ENCODE measurements around the gene ACD. TPM values are rescaled to one million over a fixed set of nuclear protein-coding genes. Genes with fewer than 3 reads are reported as not detected.

The ACD gene
- total RNA-seq, 1 experiment from 2014 or later = 41.3 TPM

DNA sequence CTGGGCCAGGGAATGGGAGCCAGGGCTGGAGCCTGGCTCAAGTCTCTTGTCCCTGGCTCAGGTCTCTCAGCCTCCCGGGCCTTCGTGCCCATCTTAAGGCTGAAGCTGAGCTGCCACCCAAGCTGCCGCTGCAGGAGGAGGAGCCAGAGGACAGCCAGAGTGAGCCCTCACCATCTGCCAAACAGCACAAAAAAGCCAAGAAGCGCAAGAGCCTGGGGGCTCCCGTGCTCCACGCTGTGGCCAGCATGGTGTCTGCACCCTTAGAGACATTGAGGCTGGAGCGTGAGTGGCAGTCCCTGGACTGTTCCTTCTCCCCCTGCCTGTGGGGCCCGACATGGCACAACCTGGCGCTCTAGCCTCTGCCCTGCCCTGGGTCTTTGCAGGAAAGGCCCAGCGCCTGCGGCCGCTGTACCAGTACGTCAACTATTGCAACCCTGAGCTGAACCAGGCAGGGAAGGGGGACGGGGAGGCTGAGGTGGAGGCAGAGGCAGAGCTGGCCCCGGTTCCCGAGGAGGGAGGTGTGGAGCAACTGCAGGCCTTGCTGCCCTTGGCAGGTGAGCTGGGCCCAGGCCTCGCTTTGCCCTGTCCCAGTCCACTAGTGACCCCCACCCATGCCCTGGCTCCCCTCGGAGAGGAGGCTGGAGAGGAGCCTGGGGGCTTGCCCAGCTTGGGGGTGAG lies 7.9 kb upstream of the ACD start:
- DNase-seq (ENCODE audit: low spot score) (peak; percentile 82), ATAC-seq (peak; percentile 66)
- Mint-ChIP-seq H3K27ac (no peak overlapping the region), H3K4me1 (peaks cover 11% of the 10 kb centered on the region), H3K27me3 (ENCODE audit: low read depth) (peaks cover 6% of the 10 kb centered on the region), H3K4me3 (peak overlapping the region; percentile 84; the same call in 1 of the 2 replicates), H3K9me3 (no peaks in the 10 kb centered on the region), H3K36me3 (no peaks in the 10 kb centered on the region)
- TF ChIP-seq TP53 (CRISPR knock-in tag; IDR thresholded peaks at IDR 0.05) = no peak
- peak; percentile 34; the same call in 1 of the 2 replicates for TF ChIP-seq GABPB1 (CRISPR knock-in tag; IDR thresholded peaks at IDR 0.05)
- CTCF ChIA-PET = interaction anchor here (0.6 to 10.3 kb wide), 23 partner anchors 15 to 383 kb away, joined by 3 to 137 read pairs (median 4); partner anchors contain the start of genes ATP6V0D1, CARMIL2, CENPT and GFOD2
- POLR2A ChIA-PET = no interaction called here

DNA sequence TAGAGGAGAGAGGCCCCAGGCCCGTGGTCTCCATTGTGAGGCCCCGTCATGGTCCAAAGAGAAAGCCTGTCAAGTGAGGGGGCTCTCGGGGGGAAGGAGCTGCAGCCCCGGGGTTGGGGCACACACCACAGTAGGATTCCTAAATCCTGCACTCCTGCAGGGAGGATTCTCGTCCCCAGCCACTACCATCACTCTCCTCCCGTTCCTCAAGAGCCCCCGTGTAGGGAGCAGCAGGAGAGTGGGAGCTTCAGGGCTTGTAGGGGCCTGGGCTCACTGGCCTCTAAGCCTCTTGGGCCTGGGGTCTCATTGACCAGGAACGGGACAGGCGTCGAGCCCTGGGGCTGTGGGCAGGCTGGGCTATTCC lies 7.4 kb upstream of the ACD start:
- TF ChIP-seq, protein P1, sequence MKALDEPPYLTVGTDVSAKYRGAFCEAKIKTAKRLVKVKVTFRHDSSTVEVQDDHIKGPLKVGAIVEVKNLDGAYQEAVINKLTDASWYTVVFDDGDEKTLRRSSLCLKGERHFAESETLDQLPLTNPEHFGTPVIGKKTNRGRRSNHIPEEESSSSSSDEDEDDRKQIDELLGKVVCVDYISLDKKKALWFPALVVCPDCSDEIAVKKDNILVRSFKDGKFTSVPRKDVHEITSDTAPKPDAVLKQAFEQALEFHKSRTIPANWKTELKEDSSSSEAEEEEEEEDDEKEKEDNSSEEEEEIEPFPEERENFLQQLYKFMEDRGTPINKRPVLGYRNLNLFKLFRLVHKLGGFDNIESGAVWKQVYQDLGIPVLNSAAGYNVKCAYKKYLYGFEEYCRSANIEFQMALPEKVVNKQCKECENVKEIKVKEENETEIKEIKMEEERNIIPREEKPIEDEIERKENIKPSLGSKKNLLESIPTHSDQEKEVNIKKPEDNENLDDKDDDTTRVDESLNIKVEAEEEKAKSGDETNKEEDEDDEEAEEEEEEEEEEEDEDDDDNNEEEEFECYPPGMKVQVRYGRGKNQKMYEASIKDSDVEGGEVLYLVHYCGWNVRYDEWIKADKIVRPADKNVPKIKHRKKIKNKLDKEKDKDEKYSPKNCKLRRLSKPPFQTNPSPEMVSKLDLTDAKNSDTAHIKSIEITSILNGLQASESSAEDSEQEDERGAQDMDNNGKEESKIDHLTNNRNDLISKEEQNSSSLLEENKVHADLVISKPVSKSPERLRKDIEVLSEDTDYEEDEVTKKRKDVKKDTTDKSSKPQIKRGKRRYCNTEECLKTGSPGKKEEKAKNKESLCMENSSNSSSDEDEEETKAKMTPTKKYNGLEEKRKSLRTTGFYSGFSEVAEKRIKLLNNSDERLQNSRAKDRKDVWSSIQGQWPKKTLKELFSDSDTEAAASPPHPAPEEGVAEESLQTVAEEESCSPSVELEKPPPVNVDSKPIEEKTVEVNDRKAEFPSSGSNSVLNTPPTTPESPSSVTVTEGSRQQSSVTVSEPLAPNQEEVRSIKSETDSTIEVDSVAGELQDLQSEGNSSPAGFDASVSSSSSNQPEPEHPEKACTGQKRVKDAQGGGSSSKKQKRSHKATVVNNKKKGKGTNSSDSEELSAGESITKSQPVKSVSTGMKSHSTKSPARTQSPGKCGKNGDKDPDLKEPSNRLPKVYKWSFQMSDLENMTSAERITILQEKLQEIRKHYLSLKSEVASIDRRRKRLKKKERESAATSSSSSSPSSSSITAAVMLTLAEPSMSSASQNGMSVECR (CRISPR knock-in tag; IDR thresholded peaks at IDR 0.05; ENCODE audit: borderline replicate concordance) = no peak
- no peak for TF ChIP-seq ATF1 (CRISPR knock-in tag; IDR thresholded peaks at IDR 0.05)
- no peak for TF ChIP-seq GABPB1 (CRISPR knock-in tag; IDR thresholded peaks at IDR 0.05)
- no peak for TF ChIP-seq CREM (CRISPR knock-in tag; IDR thresholded peaks at IDR 0.05)
- no peak for TF ChIP-seq ZNF138 (CRISPR knock-in tag; conservative IDR thresholded peaks at IDR 0.05)
- TF ChIP-seq MYBL2 (CRISPR knock-in tag; IDR thresholded peaks at IDR 0.05) = no peak
- H3K4me3 Mint-ChIP-seq = peak overlapping the region; percentile 84
- POLR2A ChIA-PET = no interaction called here
- H3K36me3 Mint-ChIP-seq = no peaks in the 10 kb centered on the region
- H3K9me3 Mint-ChIP-seq = no peaks in the 10 kb centered on the region
- peaks cover 11% of the 10 kb centered on the region for H3K4me1 Mint-ChIP-seq
- peaks cover 6% of the 10 kb centered on the region for H3K27me3 Mint-ChIP-seq (ENCODE audit: low read depth)
- ATAC-seq (no peak), DNase-seq (ENCODE audit: low spot score) (no peak)
- CTCF ChIA-PET = interaction anchor here (0.6 to 10.3 kb wide), 21 partner anchors 14 to 383 kb away, joined by 3 to 137 read pairs (median 4); partner anchors contain the start of genes ATP6V0D1, CARMIL2, CENPT and GFOD2
- H3K27ac Mint-ChIP-seq = no peak overlapping the region

DNA sequence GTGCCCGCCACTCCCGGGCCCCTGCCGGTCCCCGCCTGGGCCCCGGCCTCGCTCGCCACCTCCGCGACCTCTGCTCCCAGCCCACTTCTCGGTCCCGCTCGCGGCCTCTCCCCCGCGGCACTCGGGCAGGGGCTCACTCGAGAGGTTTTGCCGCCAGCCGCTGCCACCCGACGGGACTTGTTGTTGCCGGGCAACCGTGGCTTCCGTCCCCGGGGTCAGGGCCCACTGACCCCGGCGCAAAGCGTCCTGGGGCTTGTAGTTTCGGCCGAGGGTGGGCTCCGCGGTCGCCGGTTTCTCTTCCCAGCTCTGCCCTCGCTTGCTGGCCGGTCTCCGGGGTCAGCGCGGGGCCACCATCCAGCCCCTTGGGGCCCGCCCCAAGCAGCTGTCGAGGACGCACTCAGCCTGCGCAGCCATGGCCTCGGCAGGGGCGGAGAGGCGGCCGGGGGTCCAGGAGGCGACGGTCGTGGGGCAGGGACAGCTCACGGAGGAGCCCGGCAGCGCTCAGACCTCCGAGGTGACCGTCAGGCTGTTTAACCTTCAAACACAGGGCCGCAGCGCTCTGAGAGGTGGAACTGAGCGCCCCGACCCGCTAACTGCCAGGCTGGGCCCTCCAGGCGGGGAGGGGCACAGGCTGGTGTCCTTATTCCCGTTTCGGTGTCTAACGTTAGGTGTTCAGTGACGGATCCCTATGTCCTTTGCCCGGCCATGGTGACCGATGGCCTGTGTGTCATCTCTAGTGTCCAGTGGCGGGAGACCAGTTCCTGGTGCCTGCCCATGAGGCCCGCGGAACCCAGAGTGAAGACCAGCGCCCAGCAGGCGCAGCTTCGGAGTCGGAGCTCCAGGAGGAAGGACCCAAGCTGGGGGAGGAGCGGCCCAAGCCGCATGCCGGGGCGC lies 6.7 kb upstream of the ACD start, which contains the start of the genes C16orf86 and ENKD1:
TSS of gene C16orf86 (plus strand) at position 256 of the 894 bp plus-strand sequence. CDS start at position 413, 157 bp downstream.
TSS of gene ENKD1 (minus strand) at position 192 of the 894 bp plus-strand sequence. CDS start 308 bp downstream, outside the sequence.
- no peaks in the 10 kb centered on the region for H3K9me3 Mint-ChIP-seq
- ATAC-seq = peak; percentile 63
- peaks cover 6% of the 10 kb centered on the region for H3K27me3 Mint-ChIP-seq (ENCODE audit: low read depth)
- DNase-seq (ENCODE audit: low spot score) = peak; percentile 87
- H3K4me1 Mint-ChIP-seq = peaks cover 13% of the 10 kb centered on the region
- no peak within 1 kb of the TSS for H3K27ac Mint-ChIP-seq
- peak within 1 kb of the TSS; percentile 84 for H3K4me3 Mint-ChIP-seq
- ChIA-PET POLR2A (interaction anchor here (0.9 kb wide), 1 partner anchor 17 kb away, joined by 3 read pairs; no protein-coding TSS in a partner anchor), CTCF (interaction anchor here (0.6 to 10.3 kb wide), 26 partner anchors 14 to 1853 kb away, joined by 3 to 137 read pairs (median 4); partner anchors contain the start of genes ATP6V0D1, CARMIL2, CTCF and GFOD2)
- no peaks in the 10 kb centered on the region for H3K36me3 Mint-ChIP-seq
- TF ChIP-seq, protein P2, sequence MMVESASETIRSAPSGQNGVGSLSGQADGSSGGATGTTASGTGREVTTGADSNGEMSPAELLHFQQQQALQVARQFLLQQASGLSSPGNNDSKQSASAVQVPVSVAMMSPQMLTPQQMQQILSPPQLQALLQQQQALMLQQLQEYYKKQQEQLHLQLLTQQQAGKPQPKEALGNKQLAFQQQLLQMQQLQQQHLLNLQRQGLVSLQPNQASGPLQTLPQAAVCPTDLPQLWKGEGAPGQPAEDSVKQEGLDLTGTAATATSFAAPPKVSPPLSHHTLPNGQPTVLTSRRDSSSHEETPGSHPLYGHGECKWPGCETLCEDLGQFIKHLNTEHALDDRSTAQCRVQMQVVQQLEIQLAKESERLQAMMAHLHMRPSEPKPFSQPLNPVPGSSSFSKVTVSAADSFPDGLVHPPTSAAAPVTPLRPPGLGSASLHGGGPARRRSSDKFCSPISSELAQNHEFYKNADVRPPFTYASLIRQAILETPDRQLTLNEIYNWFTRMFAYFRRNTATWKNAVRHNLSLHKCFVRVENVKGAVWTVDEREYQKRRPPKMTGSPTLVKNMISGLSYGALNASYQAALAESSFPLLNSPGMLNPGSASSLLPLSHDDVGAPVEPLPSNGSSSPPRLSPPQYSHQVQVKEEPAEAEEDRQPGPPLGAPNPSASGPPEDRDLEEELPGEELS (CRISPR knock-in tag; IDR thresholded peaks at IDR 0.05) = peak; percentile 46; the same call in 1 of the 2 replicates
- TF ChIP-seq, protein P3, sequence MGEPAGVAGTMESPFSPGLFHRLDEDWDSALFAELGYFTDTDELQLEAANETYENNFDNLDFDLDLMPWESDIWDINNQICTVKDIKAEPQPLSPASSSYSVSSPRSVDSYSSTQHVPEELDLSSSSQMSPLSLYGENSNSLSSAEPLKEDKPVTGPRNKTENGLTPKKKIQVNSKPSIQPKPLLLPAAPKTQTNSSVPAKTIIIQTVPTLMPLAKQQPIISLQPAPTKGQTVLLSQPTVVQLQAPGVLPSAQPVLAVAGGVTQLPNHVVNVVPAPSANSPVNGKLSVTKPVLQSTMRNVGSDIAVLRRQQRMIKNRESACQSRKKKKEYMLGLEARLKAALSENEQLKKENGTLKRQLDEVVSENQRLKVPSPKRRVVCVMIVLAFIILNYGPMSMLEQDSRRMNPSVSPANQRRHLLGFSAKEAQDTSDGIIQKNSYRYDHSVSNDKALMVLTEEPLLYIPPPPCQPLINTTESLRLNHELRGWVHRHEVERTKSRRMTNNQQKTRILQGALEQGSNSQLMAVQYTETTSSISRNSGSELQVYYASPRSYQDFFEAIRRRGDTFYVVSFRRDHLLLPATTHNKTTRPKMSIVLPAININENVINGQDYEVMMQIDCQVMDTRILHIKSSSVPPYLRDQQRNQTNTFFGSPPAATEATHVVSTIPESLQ (CRISPR knock-in tag; IDR thresholded peaks at IDR 0.05) = no peak
- no peak; the same call in 1 of the 2 replicates for TF ChIP-seq RELA (CRISPR knock-in tag; IDR thresholded peaks at IDR 0.05; ENCODE audit: borderline replicate concordance)
- TF ChIP-seq, protein P4, sequence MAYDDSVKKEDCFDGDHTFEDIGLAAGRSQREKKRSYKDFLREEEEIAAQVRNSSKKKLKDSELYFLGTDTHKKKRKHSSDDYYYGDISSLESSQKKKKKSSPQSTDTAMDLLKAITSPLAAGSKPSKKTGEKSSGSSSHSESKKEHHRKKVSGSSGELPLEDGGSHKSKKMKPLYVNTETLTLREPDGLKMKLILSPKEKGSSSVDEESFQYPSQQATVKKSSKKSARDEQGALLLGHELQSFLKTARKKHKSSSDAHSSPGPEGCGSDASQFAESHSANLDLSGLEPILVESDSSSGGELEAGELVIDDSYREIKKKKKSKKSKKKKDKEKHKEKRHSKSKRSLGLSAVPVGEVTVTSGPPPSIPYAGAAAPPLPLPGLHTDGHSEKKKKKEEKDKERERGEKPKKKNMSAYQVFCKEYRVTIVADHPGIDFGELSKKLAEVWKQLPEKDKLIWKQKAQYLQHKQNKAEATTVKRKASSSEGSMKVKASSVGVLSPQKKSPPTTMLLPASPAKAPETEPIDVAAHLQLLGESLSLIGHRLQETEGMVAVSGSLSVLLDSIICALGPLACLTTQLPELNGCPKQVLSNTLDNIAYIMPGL (CRISPR knock-in tag; IDR thresholded peaks at IDR 0.05) = peak; percentile 43; the same call in 1 of the 2 replicates
- TF ChIP-seq ZNF121 (CRISPR knock-in tag; IDR thresholded peaks at IDR 0.05) = no peak
- peak; percentile 23; the same call in 1 of the 2 replicates for TF ChIP-seq GABPB1 (CRISPR knock-in tag; IDR thresholded peaks at IDR 0.05)
- TF ChIP-seq ZNF416 (CRISPR knock-in tag; IDR thresholded peaks at IDR 0.05) = no peak
- TF ChIP-seq, protein P5, sequence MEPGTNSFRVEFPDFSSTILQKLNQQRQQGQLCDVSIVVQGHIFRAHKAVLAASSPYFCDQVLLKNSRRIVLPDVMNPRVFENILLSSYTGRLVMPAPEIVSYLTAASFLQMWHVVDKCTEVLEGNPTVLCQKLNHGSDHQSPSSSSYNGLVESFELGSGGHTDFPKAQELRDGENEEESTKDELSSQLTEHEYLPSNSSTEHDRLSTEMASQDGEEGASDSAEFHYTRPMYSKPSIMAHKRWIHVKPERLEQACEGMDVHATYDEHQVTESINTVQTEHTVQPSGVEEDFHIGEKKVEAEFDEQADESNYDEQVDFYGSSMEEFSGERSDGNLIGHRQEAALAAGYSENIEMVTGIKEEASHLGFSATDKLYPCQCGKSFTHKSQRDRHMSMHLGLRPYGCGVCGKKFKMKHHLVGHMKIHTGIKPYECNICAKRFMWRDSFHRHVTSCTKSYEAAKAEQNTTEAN (CRISPR knock-in tag; IDR thresholded peaks at IDR 0.05) = no peak
- TF ChIP-seq NR2C2 (CRISPR knock-in tag; IDR thresholded peaks at IDR 0.05) = peak; percentile 96

Data from WTC11 (cell line).